AG04450 (cell line): Measurements from ENCODE around the gene PAPLN. TPM values are rescaled to one million over a fixed set of nuclear protein-coding genes. Genes with fewer than 3 reads are reported as not detected.

Experiments used
- CTCF ChIA-PET: fragments of 300-600, 350-600 bp; formaldehyde crosslinking; extraction: SDS; loops from one replicate; lab custom pipeline; 2022; ENCODE audit warnings: antibody characterized with exemption, inconsistent platforms; lab: Charles Lee
- POLR2A ChIA-PET: fragments of 350-600 bp; formaldehyde crosslinking; extraction: SDS; loops from one replicate; lab custom pipeline; 2021; ENCODE audit warnings: antibody characterized with exemption, inconsistent platforms; lab: Yijun Ruan, JAX
- DNase-seq: peaks from one replicate; pipeline ENCODE4 v3.0.0-alpha.2; 2011; ENCODE audit warnings: low read depth, low spot score
- H3K27ac ChIP-seq: one replicate; pipeline ENCODE4 v1.5.1; 2012; ENCODE audit warnings: low read depth, low read length, control low read depth
- H3K27me3 ChIP-seq: one replicate; pipeline ENCODE4 v1.6.0; 2012; ENCODE audit warnings: low read length; ENCODE audit not compliant: control insufficient read depth, insufficient read depth
- H3K4me3 ChIP-seq: 2 replicates; pipeline ENCODE4 v1.5.1; 2011; ENCODE audit warnings: mild to moderate bottlenecking, low read depth, low read length, control low read depth
- H3K9me3 ChIP-seq: 2 replicates; pipeline ENCODE4 v1.5.1; 2012; ENCODE audit warnings: low read length; ENCODE audit not compliant: control insufficient read depth, insufficient read depth
- polyA plus RNA-seq: library from polyadenylated mRNA; depleted of rRNA; stranded (reverse); fragments of >200 nt; gene quantifications from 2 replicates; pipeline ENCODE4 v1.2.3, GENCODE V29; 2011
- TF ChIP-seq, protein P1 (sequence below): IDR thresholded peaks from 2 replicates; pipeline ENCODE4 v1.5.1; 2011; ENCODE audit warnings: low read depth, low read length, control low read depth, inconsistent platforms

Gene PAPLN
- polyA plus RNA-seq, 1 experiment, result 3.1 TPM

- ChIA-PET POLR2A (no interaction called here), CTCF (no interaction called here)
- DNase-seq, result no peak
- Histone ChIP-seq H3K27me3 (no peaks in the 10 kb centered on the region), H3K9me3 (no peaks in the 10 kb centered on the region), H3K4me3 (no peak overlapping the region), H3K27ac (no peak overlapping the region)
- TF ChIP-seq, protein P1, sequence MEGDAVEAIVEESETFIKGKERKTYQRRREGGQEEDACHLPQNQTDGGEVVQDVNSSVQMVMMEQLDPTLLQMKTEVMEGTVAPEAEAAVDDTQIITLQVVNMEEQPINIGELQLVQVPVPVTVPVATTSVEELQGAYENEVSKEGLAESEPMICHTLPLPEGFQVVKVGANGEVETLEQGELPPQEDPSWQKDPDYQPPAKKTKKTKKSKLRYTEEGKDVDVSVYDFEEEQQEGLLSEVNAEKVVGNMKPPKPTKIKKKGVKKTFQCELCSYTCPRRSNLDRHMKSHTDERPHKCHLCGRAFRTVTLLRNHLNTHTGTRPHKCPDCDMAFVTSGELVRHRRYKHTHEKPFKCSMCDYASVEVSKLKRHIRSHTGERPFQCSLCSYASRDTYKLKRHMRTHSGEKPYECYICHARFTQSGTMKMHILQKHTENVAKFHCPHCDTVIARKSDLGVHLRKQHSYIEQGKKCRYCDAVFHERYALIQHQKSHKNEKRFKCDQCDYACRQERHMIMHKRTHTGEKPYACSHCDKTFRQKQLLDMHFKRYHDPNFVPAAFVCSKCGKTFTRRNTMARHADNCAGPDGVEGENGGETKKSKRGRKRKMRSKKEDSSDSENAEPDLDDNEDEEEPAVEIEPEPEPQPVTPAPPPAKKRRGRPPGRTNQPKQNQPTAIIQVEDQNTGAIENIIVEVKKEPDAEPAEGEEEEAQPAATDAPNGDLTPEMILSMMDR, result no peak
Observed at GRCh38 chr14:73198253-73198652, 39.1 kb upstream of the PAPLN start.

DNA sequence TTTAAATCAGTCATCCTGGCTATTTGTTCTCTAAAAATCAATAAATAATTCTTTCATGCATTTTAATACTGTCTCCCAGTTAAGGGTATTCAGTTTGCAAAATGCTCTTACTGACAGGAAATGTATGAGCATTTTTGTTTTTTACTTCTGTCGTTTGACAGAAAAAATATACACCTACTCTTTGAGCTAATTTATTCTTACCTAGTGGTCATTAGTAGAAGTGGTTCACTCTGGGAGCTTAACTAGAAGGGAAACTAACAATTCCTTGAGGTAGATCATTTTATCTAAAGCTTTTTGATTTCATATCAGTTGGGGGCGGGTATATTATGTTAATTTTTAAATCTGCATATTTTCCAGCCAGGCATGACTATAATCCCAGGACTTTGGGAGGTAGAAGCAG, 33.8 kb upstream of the PAPLN start:
- H3K4me3 ChIP-seq, result no peak overlapping the region
- DNase-seq, result no peak
- CTCF ChIA-PET, result interaction anchor here (0.6 kb wide), 1 partner anchor 36 kb away, joined by 9 read pairs; no protein-coding TSS in a partner anchor
- TF ChIP-seq, protein P1, result no peak
- POLR2A ChIA-PET, result no interaction called here
- H3K9me3 ChIP-seq, result peaks cover 10% of the 10 kb centered on the region
- no peak overlapping the region for H3K27ac ChIP-seq
- H3K27me3 ChIP-seq, result no peaks in the 10 kb centered on the region

DNA sequence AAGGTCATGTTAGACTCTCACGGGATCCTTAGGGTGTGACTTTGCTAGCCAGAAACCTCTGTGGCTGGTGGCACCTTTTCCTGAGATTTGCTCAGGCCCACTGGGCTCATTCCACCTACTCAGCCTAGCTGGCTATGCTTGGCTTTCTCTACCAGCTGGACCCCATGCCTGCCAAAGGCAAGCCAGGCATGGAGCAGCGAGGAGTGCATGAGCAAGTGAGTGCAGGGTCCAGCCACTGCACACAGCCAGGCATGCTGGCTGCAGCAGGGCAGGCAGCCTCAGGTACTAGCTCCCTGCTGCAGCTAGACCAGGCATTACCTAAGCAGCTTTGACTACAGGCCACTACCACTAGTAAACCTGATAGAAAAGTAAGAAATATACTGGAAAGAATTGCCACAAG, 29.7 kb upstream of the PAPLN start:
- ChIA-PET POLR2A (interaction anchor here (1.3 kb wide), 1 partner anchor 19 kb away, joined by 3 read pairs; no protein-coding TSS in a partner anchor), CTCF (no interaction called here)
- TF ChIP-seq, protein P1, result no peak
- no peak overlapping the region for H3K4me3 ChIP-seq
- no peak overlapping the region for H3K27ac ChIP-seq
- peaks cover 16% of the 10 kb centered on the region for H3K9me3 ChIP-seq
- no peaks in the 10 kb centered on the region for H3K27me3 ChIP-seq
- no peak for DNase-seq

DNA sequence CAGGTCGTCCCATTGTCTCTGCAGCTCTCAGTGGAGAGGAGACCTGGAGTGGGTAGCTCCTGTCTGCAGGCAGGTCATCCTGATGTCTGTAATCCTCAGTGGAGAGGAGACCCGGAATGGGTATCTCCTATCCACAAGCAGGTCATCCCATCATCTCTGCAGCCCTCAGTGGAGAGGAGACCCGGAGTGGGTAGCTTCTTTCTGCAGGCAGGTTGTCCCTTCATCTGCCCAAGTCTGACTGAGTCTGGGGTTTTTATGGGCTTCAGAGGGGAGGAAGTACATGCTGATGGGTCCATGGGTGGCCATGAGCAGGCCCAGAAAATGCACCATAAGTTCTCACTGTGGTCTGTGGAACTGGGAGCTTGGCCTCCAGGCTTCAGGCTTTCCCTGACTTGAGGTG, 28.9 kb upstream of the PAPLN start:
- POLR2A ChIA-PET, result interaction anchor here (1.3 kb wide), 1 partner anchor 20 kb away, joined by 3 read pairs; no protein-coding TSS in a partner anchor
- H3K9me3 ChIP-seq, result peaks cover 16% of the 10 kb centered on the region
- CTCF ChIA-PET, result no interaction called here

GRCh38 chr14:73208846-73209245, 28.5 kb upstream of the PAPLN start:
- H3K4me3 ChIP-seq, result no peak overlapping the region
- no peak overlapping the region for H3K27ac ChIP-seq
- ChIA-PET POLR2A (interaction anchor here (2.1 kb wide), 1 partner anchor 20 kb away, joined by 5 read pairs; no protein-coding TSS in a partner anchor), CTCF (no interaction called here)
- H3K9me3 ChIP-seq, result peaks cover 16% of the 10 kb centered on the region
- TF ChIP-seq, protein P1, result no peak
- H3K27me3 ChIP-seq, result no peaks in the 10 kb centered on the region
- DNase-seq, result no peak

More for the DNA sequence above, 28.9 kb upstream of the PAPLN start:
- no peaks in the 10 kb centered on the region for H3K27me3 ChIP-seq
- H3K4me3 ChIP-seq, result no peak overlapping the region
- DNase-seq, result no peak
- H3K27ac ChIP-seq, result no peak overlapping the region
- TF ChIP-seq, protein P1, result no peak
